ENCODE data around the gene LST1.

Gene LST1

GRCh38 chr6:31560697-31561058, 25.4 kb upstream of the LST1 start:
- no peak for DNase-seq

DNA sequence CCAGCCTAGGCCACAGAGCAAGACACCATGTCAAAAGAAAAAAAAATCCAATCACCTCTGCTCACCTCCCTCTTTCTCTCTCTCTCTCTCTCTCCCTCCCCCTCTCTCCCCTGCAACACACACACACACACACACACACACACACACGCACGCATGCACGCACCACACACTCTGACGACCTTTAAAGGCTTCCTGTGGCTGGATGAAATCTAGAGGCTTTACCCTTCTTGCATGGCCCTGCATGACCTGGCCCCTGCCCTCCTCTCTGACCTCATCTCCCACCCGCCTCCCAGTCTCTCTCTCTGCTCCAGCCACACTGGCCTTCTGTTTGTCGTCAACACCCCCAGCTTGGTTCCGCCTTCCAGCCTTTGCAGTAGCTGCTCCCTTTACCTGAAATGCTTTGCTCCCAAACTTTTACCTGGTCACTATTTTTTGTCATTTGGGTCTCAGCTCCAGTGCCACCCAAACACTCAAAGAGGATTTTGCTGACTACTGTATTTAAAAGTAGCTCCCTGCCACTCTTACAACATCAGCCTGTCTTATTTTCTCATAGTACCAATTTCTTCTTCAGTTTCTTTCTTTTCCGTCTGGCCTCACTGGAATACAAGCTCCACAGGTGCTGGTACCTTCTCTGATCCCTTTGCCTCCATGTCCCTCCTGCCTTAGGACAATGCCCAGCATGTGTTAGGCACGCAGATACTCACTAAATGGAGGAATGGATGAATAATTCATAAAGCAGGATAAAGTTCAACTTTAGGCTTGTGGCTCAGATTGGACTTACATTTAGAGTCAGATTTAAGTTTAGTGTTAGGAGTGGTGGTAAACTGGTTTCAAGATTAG, 18.3 kb upstream of the LST1 start:
- no peak for DNase-seq

DNA sequence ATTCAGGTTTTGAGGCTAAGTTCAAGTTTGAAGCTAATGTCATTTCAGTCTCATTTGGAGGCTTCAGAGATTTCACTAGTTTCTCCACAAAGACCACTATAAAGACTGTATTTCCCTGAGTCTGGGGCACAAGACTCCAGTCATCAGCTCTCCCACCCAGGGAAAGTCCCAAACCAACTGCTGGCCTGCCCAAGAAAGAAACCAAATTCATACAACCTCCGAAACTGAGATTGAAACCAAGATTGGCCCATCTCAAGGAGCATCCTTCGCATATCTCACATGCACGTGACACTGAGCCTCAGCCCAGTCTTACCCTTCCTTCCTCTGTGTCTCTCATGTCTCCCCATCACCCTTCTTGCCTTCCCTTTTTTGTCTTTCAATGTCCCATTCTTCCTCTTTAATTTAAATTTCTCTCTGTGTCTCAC, 17.5 kb upstream of the LST1 start:
- DNase-seq, result no peak

DNA sequence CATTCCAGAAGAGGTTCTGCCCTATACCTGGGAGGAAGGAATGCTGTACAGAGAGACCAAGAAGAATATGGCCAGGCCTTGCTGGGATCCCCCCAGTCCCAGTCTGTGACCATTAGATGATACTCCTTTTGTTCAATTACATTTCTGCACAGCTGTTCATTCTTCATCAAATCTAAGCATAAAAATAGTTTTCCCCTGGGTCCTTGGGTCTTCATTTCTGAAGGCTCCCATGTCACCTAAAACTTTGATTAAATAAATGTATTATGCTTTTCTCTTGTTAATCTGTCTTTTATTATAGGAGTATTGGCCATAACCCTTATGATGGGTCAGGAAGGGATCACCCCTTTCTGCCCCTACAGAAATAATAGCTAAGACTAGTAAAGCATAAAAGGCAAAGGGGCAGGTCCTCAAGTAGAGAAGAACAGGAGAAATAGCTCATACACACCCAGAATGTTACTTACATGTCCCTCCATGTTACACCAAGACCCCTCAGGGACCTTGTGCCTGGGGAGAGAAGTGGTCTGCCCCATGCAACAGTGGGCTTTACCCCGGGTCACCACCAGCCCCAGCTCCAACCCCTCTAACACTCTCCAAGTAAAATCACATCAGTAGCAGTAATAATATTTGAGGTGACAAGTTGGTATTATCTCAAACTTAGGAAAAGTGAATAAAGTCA, 16.1 kb upstream of the LST1 start:
- DNase-seq, result no peak

GRCh38 chr6:31572041-31572911, 13.8 kb upstream of the LST1 start, which contains the start of gene LTA:
Gene LTA, plus strand, starts transcription at chr6:31572289. Its CDS starts 454 bp downstream, at chr6:31572743.
- DNase-seq, result no peak

GRCh38 chr6:31573239-31574105, 12.6 kb upstream of the LST1 start:
- no peak for DNase-seq

- DNase-seq, result no peak
Measured at GRCh38 chr6:31574106-31575061, 11.7 kb upstream of the LST1 start.

DNA sequence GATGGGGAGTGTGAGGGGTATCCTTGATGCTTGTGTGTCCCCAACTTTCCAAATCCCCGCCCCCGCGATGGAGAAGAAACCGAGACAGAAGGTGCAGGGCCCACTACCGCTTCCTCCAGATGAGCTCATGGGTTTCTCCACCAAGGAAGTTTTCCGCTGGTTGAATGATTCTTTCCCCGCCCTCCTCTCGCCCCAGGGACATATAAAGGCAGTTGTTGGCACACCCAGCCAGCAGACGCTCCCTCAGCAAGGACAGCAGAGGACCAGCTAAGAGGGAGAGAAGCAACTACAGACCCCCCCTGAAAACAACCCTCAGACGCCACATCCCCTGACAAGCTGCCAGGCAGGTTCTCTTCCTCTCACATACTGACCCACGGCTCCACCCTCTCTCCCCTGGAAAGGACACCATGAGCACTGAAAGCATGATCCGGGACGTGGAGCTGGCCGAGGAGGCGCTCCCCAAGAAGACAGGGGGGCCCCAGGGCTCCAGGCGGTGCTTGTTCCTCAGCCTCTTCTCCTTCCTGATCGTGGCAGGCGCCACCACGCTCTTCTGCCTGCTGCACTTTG, 10.7 kb upstream of the LST1 start, which contains the start of gene TNF:
Gene TNF, plus strand, starts transcription at position 231 of the 567 bp plus-strand sequence. Its CDS starts 177 bp downstream, at position 408.
- no peak for DNase-seq

DNA sequence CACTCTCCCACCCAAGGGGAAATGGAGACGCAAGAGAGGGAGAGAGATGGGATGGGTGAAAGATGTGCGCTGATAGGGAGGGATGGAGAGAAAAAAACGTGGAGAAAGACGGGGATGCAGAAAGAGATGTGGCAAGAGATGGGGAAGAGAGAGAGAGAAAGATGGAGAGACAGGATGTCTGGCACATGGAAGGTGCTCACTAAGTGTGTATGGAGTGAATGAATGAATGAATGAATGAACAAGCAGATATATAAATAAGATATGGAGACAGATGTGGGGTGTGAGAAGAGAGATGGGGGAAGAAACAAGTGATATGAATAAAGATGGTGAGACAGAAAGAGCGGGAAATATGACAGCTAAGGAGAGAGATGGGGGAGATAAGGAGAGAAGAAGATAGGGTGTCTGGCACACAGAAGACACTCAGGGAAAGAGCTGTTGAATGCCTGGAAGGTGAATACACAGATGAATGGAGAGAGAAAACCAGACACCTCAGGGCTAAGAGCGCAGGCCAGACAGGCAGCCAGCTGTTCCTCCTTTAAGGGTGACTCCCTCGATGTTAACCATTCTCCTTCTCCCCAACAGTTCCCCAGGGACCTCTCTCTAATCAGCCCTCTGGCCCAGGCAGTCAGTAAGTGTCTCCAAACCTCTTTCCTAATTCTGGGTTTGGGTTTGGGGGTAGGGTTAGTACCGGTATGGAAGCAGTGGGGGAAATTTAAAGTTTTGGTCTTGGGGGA, 10.0 kb upstream of the LST1 start:
- no peak for DNase-seq

- DNase-seq, result no peak
Measured at GRCh38 chr6:31576897-31577578, 9.0 kb upstream of the LST1 start.

DNA sequence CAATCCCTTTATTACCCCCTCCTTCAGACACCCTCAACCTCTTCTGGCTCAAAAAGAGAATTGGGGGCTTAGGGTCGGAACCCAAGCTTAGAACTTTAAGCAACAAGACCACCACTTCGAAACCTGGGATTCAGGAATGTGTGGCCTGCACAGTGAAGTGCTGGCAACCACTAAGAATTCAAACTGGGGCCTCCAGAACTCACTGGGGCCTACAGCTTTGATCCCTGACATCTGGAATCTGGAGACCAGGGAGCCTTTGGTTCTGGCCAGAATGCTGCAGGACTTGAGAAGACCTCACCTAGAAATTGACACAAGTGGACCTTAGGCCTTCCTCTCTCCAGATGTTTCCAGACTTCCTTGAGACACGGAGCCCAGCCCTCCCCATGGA, 8.5 kb upstream of the LST1 start:
- DNase-seq, result no peak

DNA sequence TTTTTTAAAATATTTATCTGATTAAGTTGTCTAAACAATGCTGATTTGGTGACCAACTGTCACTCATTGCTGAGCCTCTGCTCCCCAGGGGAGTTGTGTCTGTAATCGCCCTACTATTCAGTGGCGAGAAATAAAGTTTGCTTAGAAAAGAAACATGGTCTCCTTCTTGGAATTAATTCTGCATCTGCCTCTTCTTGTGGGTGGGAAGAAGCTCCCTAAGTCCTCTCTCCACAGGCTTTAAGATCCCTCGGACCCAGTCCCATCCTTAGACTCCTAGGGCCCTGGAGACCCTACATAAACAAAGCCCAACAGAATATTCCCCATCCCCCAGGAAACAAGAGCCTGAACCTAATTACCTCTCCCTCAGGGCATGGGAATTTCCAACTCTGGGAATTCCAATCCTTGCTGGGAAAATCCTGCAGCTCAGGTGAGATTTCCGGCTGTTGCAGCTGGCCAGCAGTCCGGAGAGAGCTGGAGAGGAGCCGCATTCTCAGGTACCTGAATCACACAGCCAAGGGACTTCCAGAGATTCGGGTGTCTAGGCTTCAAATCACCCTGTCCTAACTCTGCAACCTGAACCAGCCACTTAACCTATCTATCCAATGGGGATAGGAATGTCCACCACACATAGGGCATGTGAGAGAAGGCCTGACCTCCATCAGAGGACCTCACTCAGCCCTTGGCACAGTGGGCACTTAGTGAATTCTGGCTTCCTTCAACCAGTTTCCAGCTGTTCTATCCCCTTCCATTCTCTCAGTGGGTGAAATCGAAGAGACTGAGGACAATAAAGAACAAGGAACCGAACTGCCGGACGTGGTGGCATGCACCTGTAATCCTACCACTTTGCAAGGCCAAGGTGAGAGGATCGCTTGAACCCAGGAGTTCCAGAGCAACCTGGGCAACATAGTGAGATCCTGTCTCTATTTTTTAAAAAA, 7.6 kb upstream of the LST1 start:
- peak; percentile 44 for DNase-seq

DNA sequence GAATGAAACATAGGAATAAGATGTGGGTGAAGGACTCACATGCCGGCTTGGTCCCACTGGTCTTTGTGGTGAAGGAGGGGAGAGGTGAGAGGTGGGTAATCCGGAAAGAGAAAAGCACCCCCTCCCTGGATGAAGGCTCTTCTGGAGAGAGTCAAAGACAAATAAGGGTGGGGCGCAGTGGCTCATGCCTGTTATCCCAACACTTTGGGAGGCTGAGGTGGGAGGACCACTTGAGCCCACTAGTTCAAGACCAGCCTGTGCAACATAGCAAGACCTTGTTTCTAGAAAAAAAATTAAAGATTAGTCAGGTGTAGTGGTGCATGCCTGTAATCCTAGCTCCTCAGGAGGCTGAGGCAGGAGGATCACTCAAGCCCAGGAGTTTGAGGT, 7.0 kb upstream of the LST1 start:
- DNase-seq, result no peak

DNA sequence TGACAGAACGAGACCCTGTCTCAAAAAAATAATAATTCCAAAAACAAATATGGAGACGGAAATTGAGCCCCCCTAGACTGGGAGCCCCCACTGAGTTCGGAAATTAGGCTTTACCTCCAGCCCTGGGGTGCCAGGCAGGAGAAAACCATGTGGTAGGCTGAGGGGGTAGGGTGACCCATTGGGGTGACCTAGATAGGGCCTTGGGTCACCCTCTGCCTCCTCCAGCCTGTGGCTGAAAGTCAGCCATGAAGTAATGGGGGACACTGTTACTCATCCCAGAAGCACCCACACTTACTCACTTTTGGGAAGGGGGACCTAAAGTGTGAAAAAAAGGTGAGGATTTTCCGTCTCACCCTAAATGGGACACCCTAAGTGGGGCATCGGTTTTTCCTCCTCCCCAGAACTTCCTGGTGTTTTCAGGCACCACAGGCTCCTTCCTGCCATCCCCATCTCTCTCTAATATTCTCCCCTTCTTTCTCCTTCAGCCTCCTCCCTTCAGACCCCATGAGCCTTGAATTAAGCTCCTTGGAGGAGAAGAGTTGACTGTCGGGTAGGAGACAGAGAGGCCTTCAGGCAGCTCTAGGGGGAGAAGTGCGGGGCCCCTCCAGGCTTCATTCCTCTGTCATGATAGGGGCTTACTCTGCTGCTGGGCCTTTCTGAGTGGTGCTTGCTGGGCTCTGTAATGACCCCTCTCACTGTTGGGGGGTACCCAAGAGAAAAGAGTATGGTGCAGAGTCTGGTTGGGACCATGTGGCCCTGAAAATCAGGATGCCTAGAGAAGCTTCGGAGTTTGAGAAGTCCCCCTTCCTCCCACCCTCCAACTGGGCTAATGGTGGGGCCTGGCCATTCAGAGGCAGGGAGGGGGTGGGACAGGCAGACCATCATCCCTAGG, 6.3 kb upstream of the LST1 start:
- DNase-seq, result no peak

DNA sequence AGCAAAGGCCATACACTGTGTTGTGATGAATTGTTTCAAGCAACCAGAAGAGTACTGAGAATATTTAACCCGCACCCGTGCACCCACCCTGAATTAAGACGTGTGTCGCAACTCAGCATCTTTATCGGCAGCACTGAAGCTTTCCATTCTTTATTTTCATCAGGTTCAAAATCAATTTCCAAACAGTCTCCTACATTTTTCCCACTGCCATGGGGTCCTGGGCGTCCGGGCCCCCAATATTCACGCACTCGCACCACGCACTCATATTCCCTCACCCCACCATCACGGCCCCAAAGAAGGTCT, 5.7 kb upstream of the LST1 start:
- no peak for DNase-seq

- peak; percentile 89 for DNase-seq
Measured at GRCh38 chr6:31580807-31581433, 5.2 kb upstream of the LST1 start.
